NCI-H1417 (cell line): Measurements from ENCODE around the gene PRR18.

Experiments
- DNase-seq, 3 experiments: peaks; one replicate each; lab custom pipeline; 2025; lab: John Stamatoyannopoulos, UW

The PRR18 gene

GRCh38 chr6:166275714-166276166 is 32.5 kb downstream of the PRR18 start:
- DNase-seq: peak; percentile 31 to 74 (median 45)

- no peak for DNase-seq
Measured at GRCh38 chr6:166274739-166275370, 33.3 kb downstream of the PRR18 start.

GRCh38 chr6:166274163-166274562 is 34.0 kb downstream of the PRR18 start:
- no peak for DNase-seq

GRCh38 chr6:166271376-166271765 is 36.8 kb downstream of the PRR18 start:
- no peak for DNase-seq

GRCh38 chr6:166270706-166271375 is 37.4 kb downstream of the PRR18 start:
- no peak for DNase-seq

- no peak for DNase-seq
Measured at GRCh38 chr6:166269301-166270039, 38.7 kb downstream of the PRR18 start.

GRCh38 chr6:166268431-166268830 is 39.8 kb downstream of the PRR18 start:
- DNase-seq: no peak

GRCh38 chr6:166267526-166267925 is 40.7 kb downstream of the PRR18 start:
- no peak for DNase-seq

GRCh38 chr6:166266336-166266735 is 41.9 kb downstream of the PRR18 start:
- no peak for DNase-seq

- DNase-seq: no peak
Measured at GRCh38 chr6:166262743-166263515, 45.3 kb downstream of the PRR18 start.

- DNase-seq: no peak
Measured at GRCh38 chr6:166259296-166259977, 48.8 kb downstream of the PRR18 start.

- no peak for DNase-seq
Measured at GRCh38 chr6:166258854-166259276, 49.3 kb downstream of the PRR18 start.

- DNase-seq: no peak
Measured at GRCh38 chr6:166257911-166258318, 50.3 kb downstream of the PRR18 start.
